Natural killer cell (primary cell): ENCODE data around the gene AP3S1. TPM values are rescaled to one million over a fixed set of nuclear protein-coding genes. Genes with fewer than 3 reads are reported as not detected.

Experiments used
- ATAC-seq, 3 donors: fragments of 150-1000 bp in 2 of 3; fragments of 200-7000 bp in 1 of 3; cut with Tn5 transposase; 1 replicate in 1 of 3; 2 replicates in 2 of 3; pipeline ENCODE4 v1.10.0; 2021; ENCODE audit warnings: mild to moderate bottlenecking in 2 of 3, moderate library complexity in 2 of 3
- DNase-seq, 2 donors: peaks; one replicate each; pipeline versions ENCODE4 v3.0.0 to v3.0.0-alpha.2; 2013 to 2021; ENCODE audit warnings: mixed read lengths in 1 of 2
- H3K27ac ChIP-seq: one replicate; pipeline ENCODE4 v1.5.1; 2013; ENCODE audit warnings: mild to moderate bottlenecking, low read length
- H3K27me3 ChIP-seq: one replicate; pipeline ENCODE4 v1.6.1; 2013; ENCODE audit warnings: low read length; ENCODE audit not compliant: control insufficient read depth, insufficient read depth
- H3K36me3 ChIP-seq: one replicate; pipeline ENCODE4 v1.6.1; 2013; ENCODE audit warnings: low read length; ENCODE audit not compliant: control insufficient read depth, insufficient read depth
- H3K4me1 ChIP-seq: one replicate; pipeline ENCODE4 v1.6.1; 2013; ENCODE audit warnings: low read length; ENCODE audit not compliant: control insufficient read depth, insufficient read depth
- H3K4me3 ChIP-seq: one replicate; pipeline ENCODE4 v1.5.1; 2013; ENCODE audit warnings: low read length
- H3K9me3 ChIP-seq: one replicate; pipeline ENCODE4 v1.6.1; 2013; ENCODE audit warnings: low read length; ENCODE audit not compliant: control insufficient read depth, insufficient read depth
- H3K27ac Mint-ChIP-seq, 2 donors: one replicate each; pipeline ENCODE4 v1.8.0; 2022; ENCODE audit warnings: mild to moderate bottlenecking in 2 of 2, mixed read lengths in 2 of 2, moderate library complexity in 1 of 2
- H3K27me3 Mint-ChIP-seq, 2 donors: one replicate each; pipeline ENCODE4 v1.8.0; 2022; ENCODE audit warnings: low read depth in 2 of 2, mixed read lengths in 2 of 2
- H3K36me3 Mint-ChIP-seq: one replicate; pipeline ENCODE4 v1.8.0; 2022; ENCODE audit warnings: mixed read lengths
- H3K4me1 Mint-ChIP-seq, 2 donors: one replicate each; pipeline ENCODE4 v1.8.0; 2022; ENCODE audit warnings: mixed read lengths in 2 of 2
- H3K4me3 Mint-ChIP-seq: one replicate; pipeline ENCODE4 v1.8.0; 2022; ENCODE audit warnings: mild to moderate bottlenecking, moderate library complexity, mixed read lengths
- H3K9me3 Mint-ChIP-seq, 2 donors: one replicate each; pipeline ENCODE4 v1.8.0; 2022; ENCODE audit warnings: mixed read lengths in 2 of 2
- WGBS: methylation state at CpG from one replicate; pipeline ENCODE4 v1.1.7; 2013; ENCODE audit warnings: missing lambda C conversion rate; ENCODE audit not compliant: insufficient coverage; 5-methylcytosine and 5-hydroxymethylcytosine counted together
- intact Hi-C: fragments of 100-400 bp; cut with micrococcal nuclease; formaldehyde crosslinking; loops from one replicate; pipeline ENCODE4 v1.14.2; 2022
- total RNA-seq, 4 donors: library from RNA; stranded (reverse); fragments of 120-200 nt in 1 of 4; gene quantifications; one replicate each; pipeline versions ENCODE4 v1.2.3 to v1.2.4, GENCODE V29; 2013 to 2022
- TF ChIP-seq, protein P1 (sequence below): fragments of 200-600 bp; IDR thresholded peaks from one replicate; pipeline ENCODE4 v1.8.0; 2022; ENCODE audit warnings: antibody characterized with exemption

AP3S1 gene
- total RNA-seq, 3 donors from 2014 or later (not counting 1 experiment from before 2014, with no cell fraction given): 35.5 to 57.9 (median 37.1) TPM

DNA sequence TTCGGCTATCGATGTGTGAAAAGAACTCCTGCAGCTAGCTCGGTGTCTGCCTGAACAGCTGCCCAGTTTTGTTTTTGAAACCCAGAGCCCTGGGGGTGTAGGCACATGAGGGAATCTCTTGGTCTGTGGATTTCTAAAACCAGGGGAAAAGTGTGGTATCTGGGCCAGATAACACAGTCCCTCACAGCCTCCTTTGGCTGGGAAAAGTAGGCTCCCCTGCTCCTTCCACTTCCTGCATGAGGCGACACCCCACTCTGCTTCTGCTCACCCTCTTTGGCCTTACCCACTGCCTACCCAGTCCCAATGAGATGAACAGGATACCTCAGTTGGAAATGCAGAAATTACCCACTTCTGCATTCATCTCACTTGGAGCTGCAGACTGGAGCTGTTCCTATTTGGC lies 15.8 kb upstream of the AP3S1 start:
- Mint-ChIP-seq H3K36me3 (peaks cover 7% of the 10 kb centered on the region), H3K9me3 (no peaks in the 10 kb centered on the region), H3K27me3 (peaks cover 6 to 12% of the 10 kb centered on the region in 2 donors), H3K4me3 (no peak overlapping the region), H3K27ac (no peak overlapping the region), H3K4me1 (peaks cover 0 to 2% of the 10 kb centered on the region in 2 donors)
- Histone ChIP-seq H3K27me3 (peaks cover 6% of the 10 kb centered on the region), H3K9me3 (peaks cover 2% of the 10 kb centered on the region), H3K4me3 (no peak overlapping the region), H3K36me3 (peaks cover 26% of the 10 kb centered on the region), H3K4me1 (no peaks in the 10 kb centered on the region), H3K27ac (no peak overlapping the region)
- TF ChIP-seq, protein P1, sequence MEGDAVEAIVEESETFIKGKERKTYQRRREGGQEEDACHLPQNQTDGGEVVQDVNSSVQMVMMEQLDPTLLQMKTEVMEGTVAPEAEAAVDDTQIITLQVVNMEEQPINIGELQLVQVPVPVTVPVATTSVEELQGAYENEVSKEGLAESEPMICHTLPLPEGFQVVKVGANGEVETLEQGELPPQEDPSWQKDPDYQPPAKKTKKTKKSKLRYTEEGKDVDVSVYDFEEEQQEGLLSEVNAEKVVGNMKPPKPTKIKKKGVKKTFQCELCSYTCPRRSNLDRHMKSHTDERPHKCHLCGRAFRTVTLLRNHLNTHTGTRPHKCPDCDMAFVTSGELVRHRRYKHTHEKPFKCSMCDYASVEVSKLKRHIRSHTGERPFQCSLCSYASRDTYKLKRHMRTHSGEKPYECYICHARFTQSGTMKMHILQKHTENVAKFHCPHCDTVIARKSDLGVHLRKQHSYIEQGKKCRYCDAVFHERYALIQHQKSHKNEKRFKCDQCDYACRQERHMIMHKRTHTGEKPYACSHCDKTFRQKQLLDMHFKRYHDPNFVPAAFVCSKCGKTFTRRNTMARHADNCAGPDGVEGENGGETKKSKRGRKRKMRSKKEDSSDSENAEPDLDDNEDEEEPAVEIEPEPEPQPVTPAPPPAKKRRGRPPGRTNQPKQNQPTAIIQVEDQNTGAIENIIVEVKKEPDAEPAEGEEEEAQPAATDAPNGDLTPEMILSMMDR: no peak
- DNase-seq: no peak
- 93% methylated on average over 4 of the region's 4 CpGs for WGBS
- ATAC-seq: no peak
- intact Hi-C loops: no loop called here

DNA sequence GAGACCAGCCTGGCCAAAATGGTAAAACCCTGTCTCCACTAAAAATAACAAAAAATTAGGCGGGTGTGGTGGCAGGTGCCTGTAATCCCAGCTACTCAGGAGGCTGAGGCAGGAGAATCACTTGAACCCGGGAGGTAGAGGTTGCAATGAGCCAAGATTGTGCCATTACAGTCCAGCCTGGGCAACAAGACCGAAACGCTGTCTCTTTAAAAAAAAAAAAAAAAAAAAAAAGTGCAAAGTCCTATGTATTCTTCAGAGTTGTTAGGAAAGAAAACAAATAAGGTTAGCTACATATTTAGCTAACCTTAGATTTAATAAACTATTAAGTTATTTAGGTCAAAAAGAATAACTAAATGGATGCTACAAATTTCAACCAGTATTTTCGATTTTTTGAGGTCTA lies 11.8 kb upstream of the AP3S1 start:
- Histone ChIP-seq H3K27ac (no peak overlapping the region), H3K27me3 (no peaks in the 10 kb centered on the region), H3K36me3 (peaks cover 57% of the 10 kb centered on the region), H3K4me1 (no peaks in the 10 kb centered on the region), H3K9me3 (peaks cover 2% of the 10 kb centered on the region), H3K4me3 (no peak overlapping the region)
- Mint-ChIP-seq H3K4me1 (peaks cover 0 to 11% of the 10 kb centered on the region in 2 donors), H3K4me3 (no peak overlapping the region), H3K27ac (no peak overlapping the region), H3K27me3 (no peaks in the 10 kb centered on the region), H3K9me3 (no peaks in the 10 kb centered on the region), H3K36me3 (peaks cover 12% of the 10 kb centered on the region)
- ATAC-seq (no peak), DNase-seq (no peak)
- WGBS: 99% methylated on average over 4 of the region's 5 CpGs
- intact Hi-C loops: loop anchor here (5.0 kb wide), 1 partner anchor 523 kb away; no protein-coding TSS in a partner anchor
- TF ChIP-seq, protein P1: no peak

DNA sequence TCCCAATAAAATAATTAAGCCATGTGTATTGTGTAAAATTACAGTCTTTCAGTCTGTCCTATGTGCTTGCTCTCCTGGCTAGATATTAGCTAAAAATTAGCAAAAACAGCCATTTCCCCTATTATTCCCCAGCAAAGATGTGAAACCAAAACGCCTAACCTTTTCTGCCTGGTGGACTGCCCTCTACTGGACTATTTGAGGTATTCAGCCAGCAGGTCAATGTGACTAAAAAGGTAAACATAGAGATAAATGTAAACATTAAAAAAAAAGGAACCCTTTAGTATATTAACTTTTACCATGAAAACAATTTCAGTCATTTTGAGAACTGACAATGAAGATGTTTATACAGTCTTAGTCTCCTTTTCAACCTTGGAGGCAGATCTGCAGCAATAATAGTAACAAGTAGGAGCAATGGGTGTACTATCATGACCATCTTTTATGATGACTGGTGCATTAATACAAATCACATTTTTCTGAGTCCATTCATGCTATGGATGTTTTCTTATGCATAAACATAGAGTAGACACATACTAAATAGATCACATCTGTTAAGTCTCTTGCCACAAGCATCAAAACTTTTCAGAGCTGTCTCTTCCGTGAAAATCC lies 10.5 kb upstream of the AP3S1 start:
- Mint-ChIP-seq H3K27ac (peak overlapping the region; percentile 19 to 29), H3K27me3 (no peaks in the 10 kb centered on the region), H3K4me1 (peaks cover 9 to 25% of the 10 kb centered on the region in 2 donors), H3K36me3 (peaks cover 26% of the 10 kb centered on the region), H3K4me3 (no peak overlapping the region), H3K9me3 (no peaks in the 10 kb centered on the region)
- Histone ChIP-seq H3K27me3 (no peaks in the 10 kb centered on the region), H3K4me1 (no peaks in the 10 kb centered on the region), H3K27ac (no peak overlapping the region), H3K4me3 (no peak overlapping the region), H3K9me3 (no peaks in the 10 kb centered on the region), H3K36me3 (peaks cover 71% of the 10 kb centered on the region)
- 91% methylated on average over 1 of the region's 2 CpGs for WGBS
- ATAC-seq: peak; percentile 73 to 83 (median 78)
- TF ChIP-seq, protein P1: peak; percentile 81
- intact Hi-C loops: loop anchor here (5.0 kb wide), 1 partner anchor 524 kb away; no protein-coding TSS in a partner anchor
- DNase-seq: peak in 1 of 2 donors; percentile 70

DNA sequence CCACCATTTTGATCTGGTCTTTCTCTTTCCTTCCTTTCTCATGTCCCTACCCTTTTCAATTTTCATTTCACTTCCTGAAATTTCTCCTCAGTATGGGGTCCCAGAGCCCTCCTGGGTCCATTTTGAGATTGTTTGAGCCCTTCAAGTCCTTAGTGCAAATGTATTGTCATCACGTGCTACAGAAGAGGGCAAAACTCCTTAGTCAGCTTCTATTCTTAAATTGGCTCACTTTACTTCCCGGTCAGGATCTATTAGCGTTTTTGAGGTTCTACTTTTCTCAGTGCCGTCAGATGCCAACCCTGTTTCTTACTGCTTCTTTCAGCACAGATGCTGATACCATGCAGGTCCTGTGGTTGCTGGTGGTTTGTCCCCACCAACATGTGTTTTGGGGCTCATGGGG lies 6.3 kb upstream of the AP3S1 start:
- TF ChIP-seq, protein P1: no peak
- intact Hi-C loops: no loop called here
- peak overlapping the region in 1 of 2 donors; percentile 29 for H3K27ac Mint-ChIP-seq
- Histone ChIP-seq H3K4me1 (peaks cover 10% of the 10 kb centered on the region), H3K27me3 (no peaks in the 10 kb centered on the region), H3K4me3 (no peak overlapping the region), H3K9me3 (no peaks in the 10 kb centered on the region), H3K27ac (no peak overlapping the region), H3K36me3 (peaks cover 66% of the 10 kb centered on the region)
- H3K9me3 Mint-ChIP-seq: no peaks in the 10 kb centered on the region
- H3K4me1 Mint-ChIP-seq: peaks cover 31 to 59% of the 10 kb centered on the region in 2 donors
- no peak overlapping the region for H3K4me3 Mint-ChIP-seq
- ATAC-seq (no peak), DNase-seq (no peak)
- H3K27me3 Mint-ChIP-seq: no peaks in the 10 kb centered on the region
- peaks cover 26% of the 10 kb centered on the region for H3K36me3 Mint-ChIP-seq
- 93% methylated on average over 4 of the region's 4 CpGs for WGBS
